NB4 (cell line): Measurements from ENCODE around the gene CDH22.

Source experiments
- CTCF ChIP-seq: IDR thresholded peaks from one replicate; pipeline ENCODE4 v1.5.1; 2012; ENCODE audit warnings: low read depth, low read length
- POLR2A ChIP-seq: IDR thresholded peaks from 2 replicates; pipeline ENCODE4 v1.6.1; 2011; ENCODE audit warnings: mild to moderate bottlenecking; ENCODE audit not compliant: insufficient read length; ENCODE audit errors: extremely low read depth

GRCh38 chr20:46154305-46154704 is 154.0 kb downstream of the CDH22 start:
- no peak for TF ChIP-seq CTCF
- no peak for TF ChIP-seq POLR2A
